Measurements from ENCODE around the gene RAB11FIP5.
"Not testable (repeated sequence)": the region's sequence is repeated elsewhere in the genome, so short reads cannot be mapped to it uniquely, and the experiment has no call there.

The RAB11FIP5 gene

DNA sequence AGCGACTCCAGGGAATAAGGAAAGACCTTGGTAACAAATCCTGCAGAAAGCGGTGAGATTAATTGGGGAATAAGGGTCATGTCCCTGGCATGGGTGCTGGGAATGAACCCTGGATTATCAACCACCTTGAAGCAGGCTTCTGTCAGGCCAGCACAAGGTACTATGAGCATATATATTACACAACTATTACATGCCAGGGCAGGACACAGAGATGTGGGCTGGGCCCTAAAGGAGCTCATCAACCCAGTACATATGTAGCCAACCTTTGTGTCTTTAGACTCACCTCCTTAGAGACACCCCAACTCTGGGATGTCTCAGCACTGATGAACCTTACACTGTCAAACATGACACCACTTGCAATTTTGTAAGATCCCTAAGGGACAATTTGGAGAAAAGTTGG lies 44.6 kb downstream of the RAB11FIP5 start:
- ChIA-PET POLR2A (no interaction called here), CTCF (interaction anchor here (2.2 kb wide), 1 partner anchor 175 kb away, joined by 9 read pairs; no protein-coding TSS in a partner anchor)
- TF ChIP-seq CTCF (IDR thresholded peaks at IDR 0.05; ENCODE audit: insufficient read depth, low read length, missing control alignments): no peak
- DNase-seq (ENCODE audit: low read depth, low spot score): no peak
- no peak overlapping the region for H3K4me3 ChIP-seq (ENCODE audit: low read depth, low read length)

DNA sequence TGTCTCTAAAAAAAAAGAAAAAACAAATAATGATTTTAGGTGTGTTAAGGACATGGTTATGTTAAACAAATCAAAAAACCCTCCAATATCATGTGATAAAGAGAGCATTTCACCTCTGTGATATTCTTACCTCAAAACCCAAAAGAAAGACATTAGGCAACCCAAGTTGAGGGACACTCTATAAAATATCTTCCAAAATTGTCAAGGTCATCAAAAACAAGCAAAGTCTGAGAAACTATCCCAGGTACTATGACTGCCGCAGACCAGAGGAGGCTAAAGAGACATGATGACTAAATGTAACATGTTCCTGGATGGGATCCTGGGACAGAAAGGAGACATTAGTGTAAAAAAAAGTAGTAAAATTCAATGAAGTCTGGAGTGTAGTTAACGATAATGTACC lies 45.7 kb downstream of the RAB11FIP5 start:
- no peak for TF ChIP-seq CTCF (IDR thresholded peaks at IDR 0.05; ENCODE audit: insufficient read depth, low read length, missing control alignments)
- ChIA-PET POLR2A (no interaction called here), CTCF (interaction anchor here (2.2 kb wide), 1 partner anchor 174 kb away, joined by 9 read pairs; no protein-coding TSS in a partner anchor)
- no peak overlapping the region for H3K4me3 ChIP-seq (ENCODE audit: low read depth, low read length)
- DNase-seq (ENCODE audit: low read depth, low spot score): no peak

- not testable (repeated sequence) for H3K4me3 ChIP-seq (ENCODE audit: low read depth, low read length)
- CTCF ChIA-PET: interaction anchor here (0.7 to 4.5 kb wide), 6 partner anchors 21 to 1264 kb away, joined by 3 to 28 read pairs (median 4); no protein-coding TSS in a partner anchor
These were observed 47.7 kb downstream of the RAB11FIP5 start for GRCh38 chr2:73065070-73065469.

GRCh38 chr2:73063909-73064875 lies 48.6 kb downstream of the RAB11FIP5 start:
- POLR2A ChIA-PET: interaction anchor here (0.7 to 1.2 kb wide), 3 partner anchors 25 to 170 kb away, joined by 3 read pairs; partner anchors contain the start of genes CCT7 and RAB11FIP5

More at GRCh38 chr2:73065070-73065469, 47.7 kb downstream of the RAB11FIP5 start:
- POLR2A ChIA-PET; DNase-seq (ENCODE audit: low read depth, low spot score): not testable (repeated sequence)

DNA sequence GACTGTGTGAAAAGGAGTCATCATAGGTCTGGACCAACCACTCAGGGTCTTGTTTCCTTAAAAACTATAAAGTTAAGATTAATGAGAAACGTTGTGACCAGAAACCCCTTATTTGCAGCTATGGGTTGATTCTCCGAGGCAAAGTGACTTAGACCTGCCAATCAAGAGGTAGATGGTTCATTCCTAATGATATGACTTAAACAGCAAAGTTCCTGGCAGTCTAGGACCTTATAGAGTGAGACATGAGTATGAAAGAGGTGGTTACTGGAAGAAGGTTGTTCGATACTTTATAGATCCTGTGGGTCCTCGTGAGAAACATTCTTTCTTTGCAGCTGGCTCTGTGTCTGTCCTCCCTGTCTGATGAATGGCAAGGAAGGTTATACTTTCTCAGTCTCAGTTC lies 49.3 kb downstream of the RAB11FIP5 start:
- no peak overlapping the region; the same call in 1 of the 2 replicates for H3K4me3 ChIP-seq (ENCODE audit: low read depth, low read length)
- ChIA-PET POLR2A (interaction anchor here (0.7 to 1.2 kb wide), 3 partner anchors 26 to 171 kb away, joined by 3 read pairs; partner anchors contain the start of genes CCT7 and RAB11FIP5), CTCF (interaction anchor here (0.6 to 4.5 kb wide), 10 partner anchors 11 to 176 kb away, joined by 3 to 28 read pairs (median 4); partner anchors contain the start of gene SPR)
- no peak for TF ChIP-seq CTCF (IDR thresholded peaks at IDR 0.05; ENCODE audit: insufficient read depth, low read length, missing control alignments)
- no peak for DNase-seq (ENCODE audit: low read depth, low spot score)

More at GRCh38 chr2:73063909-73064875, 48.6 kb downstream of the RAB11FIP5 start:
- CTCF ChIA-PET: interaction anchor here (0.6 to 4.5 kb wide), 13 partner anchors 11 to 1263 kb away, joined by 3 to 28 read pairs (median 4); partner anchors contain the start of gene SPR
- no peak overlapping the region for H3K4me3 ChIP-seq (ENCODE audit: low read depth, low read length)
- peak; percentile 31 for DNase-seq (ENCODE audit: low read depth, low spot score)
- TF ChIP-seq CTCF (IDR thresholded peaks at IDR 0.05; ENCODE audit: insufficient read depth, low read length, missing control alignments): no peak

DNA sequence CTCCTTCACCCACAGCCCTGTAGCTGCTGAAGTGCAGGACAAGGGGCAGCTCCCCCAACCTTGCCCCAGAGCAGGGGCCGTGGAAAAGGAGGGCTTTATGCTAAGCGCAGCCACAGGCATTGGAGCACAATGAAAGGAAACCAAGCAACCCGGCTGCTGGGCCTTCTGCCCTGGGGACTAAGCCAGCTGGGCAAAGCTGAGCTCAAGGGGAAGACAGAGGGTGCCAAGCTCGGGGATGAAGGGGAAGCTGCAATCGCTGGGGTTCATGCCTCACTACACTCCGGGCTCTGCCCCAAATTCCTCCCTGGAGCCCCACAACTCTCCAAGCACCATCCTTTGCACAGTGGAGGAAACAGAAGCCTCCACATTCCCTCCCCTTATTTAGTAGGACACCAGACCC lies 53.6 kb downstream of the RAB11FIP5 start:
- ChIA-PET CTCF (interaction anchor here (0.7 to 1.9 kb wide), 5 partner anchors 26 to 166 kb away, joined by 3 to 5 read pairs (median 3); no protein-coding TSS in a partner anchor), POLR2A (no interaction called here)
- H3K4me3 ChIP-seq (ENCODE audit: low read depth, low read length): no peak overlapping the region
- no peak for DNase-seq (ENCODE audit: low read depth, low spot score)
- no peak for TF ChIP-seq CTCF (IDR thresholded peaks at IDR 0.05; ENCODE audit: insufficient read depth, low read length, missing control alignments)

Measured in AG04449 (cell line).